ENCODE data around the gene SLCO2A1.

SLCO2A1 gene

DNA sequence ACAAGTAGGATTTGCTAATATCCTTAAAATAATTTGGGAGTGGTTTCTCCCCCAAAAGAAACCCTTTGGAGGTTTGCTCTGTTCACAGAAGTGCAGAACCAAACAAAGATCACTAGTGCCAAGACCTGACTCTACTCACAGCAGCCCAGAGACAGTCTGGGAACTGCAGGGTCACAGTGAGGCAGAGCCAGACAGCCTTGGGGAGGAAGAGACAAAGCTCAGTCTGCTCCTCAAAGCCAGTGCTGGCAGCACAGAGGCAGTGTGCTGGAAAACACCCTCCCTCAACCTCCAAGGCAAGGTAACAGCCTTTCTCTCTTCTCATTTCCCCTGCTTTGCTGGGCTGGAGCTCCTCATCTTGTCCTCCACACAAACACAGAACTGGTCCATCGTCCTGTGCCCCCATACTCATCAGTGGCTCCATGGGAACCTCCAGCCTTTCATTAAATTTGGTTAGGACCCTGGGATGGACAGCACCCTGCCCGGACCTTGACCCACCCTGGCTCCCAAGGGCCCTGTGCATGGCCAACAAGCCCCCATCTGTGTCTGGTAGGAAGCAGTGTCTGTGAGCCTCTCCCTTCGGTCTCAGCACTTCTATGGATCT lies 146.6 kb downstream of the SLCO2A1 start:
- Mint-ChIP-seq H3K36me3 (ENCODE audit: low read depth) (no peaks in the 10 kb centered on the region), H3K27ac (no peak overlapping the region), H3K9me3 (peaks cover 15% of the 10 kb centered on the region), H3K4me3 (no peak overlapping the region), H3K4me1 (ENCODE audit: low read depth) (no peaks in the 10 kb centered on the region), H3K27me3 (no peaks in the 10 kb centered on the region)
- intact Hi-C loops (cut with micrococcal nuclease), result no loop called here

- Mint-ChIP-seq H3K4me1 (ENCODE audit: low read depth) (no peaks in the 10 kb centered on the region), H3K27ac (no peak overlapping the region), H3K36me3 (ENCODE audit: low read depth) (no peaks in the 10 kb centered on the region), H3K27me3 (no peaks in the 10 kb centered on the region), H3K9me3 (peaks cover 20% of the 10 kb centered on the region), H3K4me3 (no peak overlapping the region)
- intact Hi-C loops (cut with micrococcal nuclease), result no loop called here
These were observed 147.5 kb downstream of the SLCO2A1 start for GRCh38 chr3:133881939-133882825.

- intact Hi-C loops (cut with micrococcal nuclease), result no loop called here
- peaks cover 20% of the 10 kb centered on the region for H3K9me3 Mint-ChIP-seq
- no peaks in the 10 kb centered on the region for H3K27me3 Mint-ChIP-seq
- H3K4me3 Mint-ChIP-seq, result no peak overlapping the region
- no peaks in the 10 kb centered on the region for H3K36me3 Mint-ChIP-seq (ENCODE audit: low read depth)
- H3K4me1 Mint-ChIP-seq (ENCODE audit: low read depth), result no peaks in the 10 kb centered on the region
- H3K27ac Mint-ChIP-seq, result no peak overlapping the region
These were observed 148.2 kb downstream of the SLCO2A1 start for GRCh38 chr3:133881492-133881891.

DNA sequence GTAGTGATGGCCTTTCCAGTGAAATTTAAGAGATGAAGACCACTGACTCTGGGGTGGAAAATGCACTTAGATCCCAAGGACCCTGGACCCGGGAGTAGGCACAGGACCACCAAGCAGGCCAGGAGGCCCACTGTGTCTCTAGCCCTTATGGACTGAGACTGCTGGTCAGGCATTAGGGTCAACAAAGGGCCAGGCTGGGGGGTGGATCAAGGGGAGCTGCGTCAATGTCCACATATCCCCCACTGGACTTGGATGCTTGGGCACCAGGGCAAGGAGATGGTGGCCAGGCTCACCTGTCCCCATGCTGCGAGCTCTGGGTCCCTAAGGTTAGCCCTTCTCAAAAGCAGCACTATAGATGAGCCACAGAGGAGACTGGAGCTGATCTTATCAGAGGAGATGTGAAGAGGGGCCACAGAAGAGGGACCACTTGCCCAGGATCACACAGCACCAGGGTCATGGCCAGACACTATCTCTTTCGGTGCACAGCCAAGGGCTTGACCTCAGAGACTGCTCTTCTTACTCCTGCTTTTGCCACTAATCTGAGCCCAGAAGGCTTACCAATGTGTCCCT lies 148.8 kb downstream of the SLCO2A1 start:
- H3K36me3 Mint-ChIP-seq (ENCODE audit: low read depth), result no peaks in the 10 kb centered on the region
- H3K27ac Mint-ChIP-seq, result no peak overlapping the region
- H3K27me3 Mint-ChIP-seq, result no peaks in the 10 kb centered on the region
- H3K4me1 Mint-ChIP-seq (ENCODE audit: low read depth), result no peaks in the 10 kb centered on the region
- intact Hi-C loops (cut with micrococcal nuclease), result no loop called here
- peaks cover 20% of the 10 kb centered on the region for H3K9me3 Mint-ChIP-seq
- no peak overlapping the region for H3K4me3 Mint-ChIP-seq

- H3K27me3 Mint-ChIP-seq, result no peaks in the 10 kb centered on the region
- H3K36me3 Mint-ChIP-seq (ENCODE audit: low read depth), result no peaks in the 10 kb centered on the region
- H3K4me1 Mint-ChIP-seq (ENCODE audit: low read depth), result no peaks in the 10 kb centered on the region
- intact Hi-C loops (cut with micrococcal nuclease), result no loop called here
- no peak overlapping the region for H3K27ac Mint-ChIP-seq
- H3K9me3 Mint-ChIP-seq, result peaks cover 20% of the 10 kb centered on the region
- no peak overlapping the region for H3K4me3 Mint-ChIP-seq
These were observed 149.4 kb downstream of the SLCO2A1 start for GRCh38 chr3:133880287-133880686.

DNA sequence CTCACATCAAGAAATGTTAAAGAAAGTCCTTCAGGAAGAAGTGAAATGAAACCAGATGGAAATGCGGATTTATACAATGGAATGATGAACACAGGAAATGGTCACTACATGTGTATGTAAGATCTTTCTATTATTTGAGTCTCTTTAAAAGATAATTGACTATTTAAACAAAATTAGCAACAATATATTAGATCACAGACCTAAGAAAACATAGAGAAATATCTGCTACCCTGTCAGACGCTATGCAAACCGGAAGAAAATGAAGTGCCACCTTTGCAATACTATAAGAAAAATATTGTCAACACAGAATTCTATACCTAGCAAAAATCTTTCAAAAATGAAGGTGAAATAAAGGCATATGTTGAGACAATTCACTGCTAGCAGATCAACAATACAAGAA lies 151.2 kb downstream of the SLCO2A1 start:
- Mint-ChIP-seq H3K4me3 (no peak overlapping the region), H3K27me3 (no peaks in the 10 kb centered on the region), H3K4me1 (ENCODE audit: low read depth) (no peaks in the 10 kb centered on the region), H3K9me3 (peaks cover 20% of the 10 kb centered on the region), H3K27ac (no peak overlapping the region), H3K36me3 (ENCODE audit: low read depth) (no peaks in the 10 kb centered on the region)
- intact Hi-C loops (cut with micrococcal nuclease), result no loop called here
